Measurements from ENCODE around the gene GPR35. TPM values are rescaled to one million over a fixed set of nuclear protein-coding genes. Genes with fewer than 3 reads are reported as not detected.
"Not testable (repeated sequence)": the region's sequence is repeated elsewhere in the genome, so short reads cannot be mapped to it uniquely, and the experiment has no call there.

The GPR35 gene
- total RNA-seq, 1 donor from 2014 or later: 24.9 TPM

GRCh38 chr2:240678909-240679308 lies 53.6 kb downstream of the GPR35 start:
- H3K36me3 Mint-ChIP-seq (ENCODE audit: low read depth); H3K27ac Mint-ChIP-seq; DNase-seq (ENCODE audit: low spot score); H3K4me3 Mint-ChIP-seq (ENCODE audit: low read depth); intact Hi-C loops (cut with micrococcal nuclease); H3K4me1 Mint-ChIP-seq (ENCODE audit: low read depth); H3K9me3 Mint-ChIP-seq; H3K27me3 Mint-ChIP-seq (ENCODE audit: low read depth): not testable (repeated sequence)

- H3K4me1 Mint-ChIP-seq (ENCODE audit: low read depth); intact Hi-C loops (cut with micrococcal nuclease); H3K36me3 Mint-ChIP-seq (ENCODE audit: low read depth); DNase-seq (ENCODE audit: low spot score); H3K27me3 Mint-ChIP-seq (ENCODE audit: low read depth); H3K4me3 Mint-ChIP-seq (ENCODE audit: low read depth); H3K27ac Mint-ChIP-seq; H3K9me3 Mint-ChIP-seq: not testable (repeated sequence)
Measured at GRCh38 chr2:240680185-240680584, 54.9 kb downstream of the GPR35 start.

Other genes starting within 250 kb of the GPR35 start
- gene GPC1, start 189.8 kb upstream of the GPR35 start, total RNA-seq: 21.9 and 25.6 TPM in 2 replicates
- gene ANKMY1, start 67.5 kb upstream of the GPR35 start, total RNA-seq: 23.7 and 25.1 TPM in 2 replicates
- 4.8 and 6.5 TPM in 2 replicates for gene DUSP28, start 65.1 kb upstream of the GPR35 start, total RNA-seq
- gene RNPEPL1, start 57.0 kb upstream of the GPR35 start, total RNA-seq: 67.3 and 71.3 TPM in 2 replicates
- gene CAPN10, start 38.7 kb upstream of the GPR35 start, total RNA-seq: 49.6 and 51.1 TPM in 2 replicates
- not detected in 2 replicates for gene AQP12B, start 57.4 kb downstream of the GPR35 start, total RNA-seq
- gene AQP12A, start 66.4 kb downstream of the GPR35 start, total RNA-seq: not detected in 2 replicates
- gene KIF1A, start 194.7 kb downstream of the GPR35 start, total RNA-seq: 0.97 and 2.2 TPM in 2 replicates
- gene AGXT, start 243.3 kb downstream of the GPR35 start, total RNA-seq: not detected in 2 replicates